Left renal cortex interstitium (tissue), 4 donors: ENCODE results near the gene ARHGAP45. TPM values are rescaled to one million over a fixed set of nuclear protein-coding genes. Genes with fewer than 3 reads are reported as not detected.

Experiments
- DNase-seq, 4 donors: peaks; one replicate each; pipeline ENCODE4 v3.0.0-alpha.2; 2013; ENCODE audit warnings: low read depth in 4 of 4, low spot score in 2 of 4, missing footprints in 1 of 4
- polyA plus RNA-seq, 4 donors: library from polyadenylated mRNA; unstranded; fragments of 120-200 nt; gene quantifications; one replicate each; pipeline ENCODE4 v1.2.1, GENCODE V29; 2013; ENCODE audit not compliant: insufficient read length in 4 of 4

ARHGAP45 gene
- polyA plus RNA-seq, 4 donors, result 9.4 to 14.9 (median 12.2) TPM

DNA sequence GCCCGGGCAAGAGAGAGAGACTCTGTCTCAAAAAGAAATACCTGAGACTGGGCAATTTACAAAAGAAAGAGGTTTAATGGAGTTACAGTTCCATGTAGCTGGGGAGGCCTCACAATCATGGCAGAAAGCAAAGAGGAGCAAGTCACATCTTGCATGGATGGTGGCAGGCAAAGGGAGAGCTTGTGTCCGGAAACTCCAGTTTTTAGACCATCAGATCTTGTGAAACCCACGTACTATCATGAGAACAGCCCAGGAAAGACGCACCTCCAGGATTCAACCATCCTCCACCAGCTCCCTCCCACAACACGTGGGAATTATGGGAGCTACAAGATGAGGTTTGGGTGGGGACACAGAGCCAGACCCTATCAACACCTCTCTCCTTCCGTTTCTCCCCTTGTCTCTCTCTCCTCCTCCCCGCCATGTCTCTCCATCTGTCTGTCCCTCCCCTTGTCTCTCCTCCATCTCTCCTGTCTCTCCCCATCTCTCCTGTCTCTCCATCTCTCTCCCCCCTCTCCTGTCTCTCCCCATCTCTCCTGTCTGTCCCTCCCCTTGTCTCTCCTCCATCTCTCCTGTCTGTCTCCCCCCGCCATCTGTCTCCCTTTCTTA lies 18.2 kb downstream of the ARHGAP45 start:
- DNase-seq, result no peak

DNA sequence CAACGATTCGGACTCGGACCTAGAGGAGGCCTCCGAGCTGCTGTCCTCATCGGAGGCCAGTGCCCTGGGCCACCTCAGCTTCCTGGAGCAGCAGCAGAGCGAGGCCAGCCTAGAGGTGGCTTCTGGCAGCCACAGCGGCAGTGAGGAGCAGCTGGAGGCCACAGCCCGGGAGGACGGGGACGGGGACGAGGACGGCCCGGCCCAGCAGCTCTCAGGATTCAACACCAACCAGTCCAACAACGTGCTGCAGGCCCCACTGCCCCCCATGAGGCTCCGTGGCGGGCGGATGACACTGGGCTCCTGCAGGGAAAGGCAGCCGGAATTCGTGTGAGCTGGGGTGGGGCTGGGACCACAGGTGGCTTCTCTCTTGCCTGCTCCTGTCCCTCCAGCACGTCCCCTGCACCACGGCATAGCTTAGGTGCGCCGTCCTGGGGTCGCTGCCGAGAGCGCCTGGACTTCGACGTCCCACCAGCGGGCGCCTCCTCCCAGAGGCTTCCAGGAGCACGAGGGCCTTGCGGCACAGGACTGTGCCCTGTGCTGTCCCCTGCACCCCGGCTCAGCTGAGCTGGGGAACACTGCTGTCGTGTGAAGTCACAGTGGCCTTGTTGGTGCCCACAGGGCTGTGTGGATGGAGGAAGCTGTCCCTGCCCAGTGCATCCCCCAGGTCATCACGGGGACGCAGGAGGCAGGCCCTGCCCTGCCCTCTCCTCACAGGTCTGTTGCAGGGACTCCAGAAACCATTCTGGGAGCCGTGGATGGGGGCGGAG lies 18.9 kb downstream of the ARHGAP45 start:
- no peak for DNase-seq

GRCh38 chr19:1086613-1087012 lies 19.6 kb downstream of the ARHGAP45 start:
- no peak for DNase-seq

DNA sequence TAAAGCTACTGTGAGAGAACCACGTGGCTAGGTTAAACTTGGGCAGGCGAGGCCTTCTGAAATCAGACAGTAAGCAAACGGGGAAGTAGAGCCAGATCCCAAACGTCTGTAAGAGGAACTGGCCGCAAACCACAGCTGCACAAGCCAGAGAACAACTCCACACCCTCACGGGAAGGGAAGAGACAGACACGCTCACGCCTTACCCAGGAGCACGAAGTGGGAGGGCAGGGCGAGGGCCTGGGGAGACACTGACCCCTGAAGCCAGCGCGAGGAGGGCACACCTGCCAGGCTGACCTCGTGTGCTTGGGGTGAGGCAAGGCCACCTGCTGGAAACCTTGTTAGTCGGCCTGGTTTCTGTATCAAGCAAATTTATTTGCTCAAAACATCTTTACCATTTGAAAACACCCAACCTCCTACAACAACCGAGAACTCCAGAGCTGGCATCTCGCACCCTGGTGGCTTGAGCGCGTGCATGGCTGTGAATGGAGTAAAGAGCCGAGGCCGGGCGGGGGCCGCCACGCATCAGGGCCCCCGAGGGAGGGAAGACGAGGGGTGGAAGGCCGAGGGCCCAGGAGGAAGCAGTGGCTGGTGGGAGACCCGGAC lies 20.9 kb downstream of the ARHGAP45 start:
- DNase-seq, result no peak

DNA sequence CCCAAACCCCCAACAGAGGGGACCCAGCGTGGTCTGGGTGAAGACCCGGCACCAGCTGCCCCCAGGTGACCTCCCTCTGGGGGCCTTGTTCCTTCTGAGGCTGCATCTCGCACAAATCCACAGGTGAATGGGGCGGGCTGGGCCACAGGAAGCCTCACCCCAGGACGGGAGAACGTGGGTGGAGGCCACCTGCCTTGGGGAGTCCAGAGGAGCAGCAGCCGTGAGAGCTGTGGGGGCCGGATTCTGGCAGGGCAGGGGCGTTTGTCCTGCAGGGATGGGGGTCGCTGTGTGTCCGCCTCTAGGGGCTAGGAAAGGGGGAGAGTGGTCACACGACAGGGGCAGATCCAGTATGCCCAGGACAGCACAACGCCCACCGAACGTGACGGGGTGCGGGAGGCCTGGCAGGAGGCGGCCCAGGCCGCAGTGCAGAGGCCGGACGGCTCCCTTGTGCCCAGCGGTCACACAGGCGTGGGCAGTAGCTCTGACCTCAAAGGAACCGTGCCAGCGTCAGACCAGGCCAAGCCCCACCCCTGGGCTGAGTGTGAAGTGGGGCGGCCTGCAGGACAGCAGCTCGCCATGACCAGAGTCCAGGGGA lies 21.5 kb downstream of the ARHGAP45 start:
- no peak for DNase-seq

DNA sequence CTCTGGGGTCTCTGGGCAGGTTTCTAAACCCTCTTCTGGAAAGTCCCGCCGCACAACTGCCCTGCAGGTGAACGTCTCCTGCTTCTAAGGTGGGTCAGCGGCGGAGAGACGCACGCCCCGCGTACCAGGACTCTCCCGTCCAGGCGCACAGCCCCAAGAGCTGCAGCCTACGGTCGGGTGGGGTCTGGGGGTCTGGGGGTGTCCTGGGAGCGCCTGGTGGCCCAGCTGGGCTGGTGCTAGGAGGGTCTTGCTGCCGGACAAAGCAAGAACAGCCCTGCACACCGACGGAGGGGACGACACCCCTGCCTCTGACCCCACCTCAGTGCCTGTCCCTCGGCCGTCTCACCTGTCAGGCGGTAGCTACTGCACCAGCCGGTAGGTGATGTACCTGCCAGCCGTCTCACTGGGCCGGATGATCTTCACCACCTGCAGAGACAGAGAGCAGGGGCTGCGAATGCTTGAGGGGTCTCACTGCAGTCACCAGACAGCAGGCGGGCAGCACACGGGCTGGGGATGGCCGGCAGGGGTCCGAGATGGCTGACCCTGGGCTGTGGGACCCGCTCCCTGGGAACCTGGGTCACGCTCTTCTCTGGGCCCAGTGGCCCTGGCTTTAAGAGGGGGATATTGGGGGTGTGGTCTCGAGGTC lies 22.3 kb downstream of the ARHGAP45 start:
- no peak for DNase-seq

DNA sequence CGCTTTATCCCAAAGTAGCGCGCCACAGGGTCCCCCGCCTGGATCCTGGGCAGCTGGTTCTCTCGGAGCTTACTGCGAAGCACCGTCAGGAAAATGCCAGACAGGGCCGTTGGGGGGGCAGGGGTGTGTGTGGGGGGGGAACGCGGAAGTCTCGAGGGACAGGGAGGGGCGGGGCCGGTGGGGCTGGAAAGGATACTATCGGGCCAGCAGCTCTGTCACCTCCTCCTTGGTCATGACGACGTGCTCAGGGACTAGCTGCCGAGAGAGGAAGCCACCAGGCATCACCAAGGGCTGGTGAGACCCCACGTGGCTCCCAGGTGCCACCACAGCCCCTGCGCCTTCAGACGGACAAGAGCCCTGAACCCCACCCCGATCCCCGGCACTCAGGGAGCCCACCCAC lies 22.9 kb downstream of the ARHGAP45 start:
- no peak for DNase-seq

GRCh38 chr19:1090731-1091543 lies 24.0 kb downstream of the ARHGAP45 start:
- DNase-seq, result no peak

DNA sequence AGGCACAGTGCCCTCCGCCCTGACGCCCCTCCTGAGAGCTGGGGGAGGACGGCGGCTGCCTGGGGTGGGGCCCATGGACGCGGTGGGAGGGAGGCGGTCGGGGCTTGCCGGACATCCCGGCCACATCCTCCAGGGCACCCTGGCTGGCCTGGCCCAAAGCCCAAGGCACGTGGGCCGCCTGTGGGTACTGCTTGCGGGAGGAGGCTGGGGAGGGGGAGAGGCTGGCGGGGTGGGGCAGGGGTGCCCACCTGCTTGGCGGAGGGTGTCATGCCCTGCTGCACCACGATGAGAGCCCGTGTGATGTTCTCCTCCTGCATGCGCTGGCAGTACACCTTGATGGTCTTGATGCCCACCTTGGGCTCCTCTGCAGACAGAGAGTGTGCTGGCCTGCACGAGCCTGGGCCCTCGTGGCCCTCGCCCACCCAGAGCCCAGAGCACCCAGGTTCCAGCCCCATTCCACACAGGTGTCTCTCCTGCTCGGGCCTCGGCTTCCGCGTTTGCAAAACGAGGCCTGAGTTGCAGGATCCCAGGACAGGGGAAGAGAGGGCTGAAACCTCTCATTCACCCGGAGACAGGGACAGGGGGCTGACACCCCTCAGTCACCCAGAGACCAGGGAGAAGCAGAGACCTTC lies 24.7 kb downstream of the ARHGAP45 start:
- DNase-seq, result no peak

DNA sequence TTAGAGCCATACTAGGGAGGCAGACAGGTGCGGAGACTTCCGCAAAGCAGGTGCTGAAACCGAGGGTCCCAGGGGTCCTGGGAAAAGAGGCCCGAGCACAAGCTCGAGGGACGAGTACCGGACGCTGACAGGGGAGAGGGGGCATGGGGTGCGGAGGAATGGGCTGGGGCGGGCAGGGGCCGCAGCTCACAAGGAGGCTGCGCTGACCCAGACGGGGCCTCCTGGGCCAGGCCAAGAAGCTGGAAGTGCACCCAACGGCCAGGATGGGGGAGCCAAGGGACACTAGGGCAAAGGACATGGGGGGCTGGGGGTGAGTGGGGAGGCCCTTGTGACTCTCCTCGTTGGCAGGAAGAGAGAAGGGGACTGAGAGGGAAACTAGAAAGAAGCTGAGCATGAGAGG lies 26.4 kb downstream of the ARHGAP45 start:
- no peak for DNase-seq

DNA sequence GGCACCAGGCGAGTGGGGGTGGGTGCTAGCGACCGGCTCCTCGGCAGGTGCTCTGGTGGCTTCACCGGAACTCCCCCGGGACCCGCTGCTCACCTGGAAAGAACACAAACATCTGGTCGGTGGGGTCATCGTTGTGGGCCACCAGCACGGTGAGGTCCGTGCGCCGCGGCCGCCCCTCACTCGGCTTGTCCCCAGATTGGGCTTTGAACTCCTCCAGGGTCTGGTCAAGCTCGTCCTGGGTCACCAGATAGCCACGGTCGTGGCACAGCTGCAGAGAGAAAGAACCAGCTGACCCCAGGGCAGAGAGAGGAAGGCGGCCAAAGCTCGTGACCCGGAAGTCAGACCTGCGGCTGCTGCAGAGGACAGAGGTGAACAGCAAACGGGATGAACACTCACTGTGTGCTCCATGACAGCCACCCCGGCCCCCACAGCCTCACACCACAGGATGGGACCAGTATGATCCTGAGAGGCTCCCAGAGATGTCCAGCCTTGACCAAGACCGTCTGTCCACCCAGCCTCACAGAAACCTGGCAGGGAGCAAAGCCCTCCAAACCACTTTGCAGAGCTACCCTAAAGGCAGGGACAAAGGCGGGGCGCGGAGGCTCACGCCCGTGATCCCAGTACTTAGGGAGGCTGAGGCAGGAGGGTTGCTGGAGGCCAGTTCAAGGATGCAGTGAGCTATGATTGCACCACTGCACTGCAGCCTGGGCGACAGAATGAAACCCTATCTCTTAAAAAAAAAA lies 27.0 kb downstream of the ARHGAP45 start:
- no peak for DNase-seq

DNA sequence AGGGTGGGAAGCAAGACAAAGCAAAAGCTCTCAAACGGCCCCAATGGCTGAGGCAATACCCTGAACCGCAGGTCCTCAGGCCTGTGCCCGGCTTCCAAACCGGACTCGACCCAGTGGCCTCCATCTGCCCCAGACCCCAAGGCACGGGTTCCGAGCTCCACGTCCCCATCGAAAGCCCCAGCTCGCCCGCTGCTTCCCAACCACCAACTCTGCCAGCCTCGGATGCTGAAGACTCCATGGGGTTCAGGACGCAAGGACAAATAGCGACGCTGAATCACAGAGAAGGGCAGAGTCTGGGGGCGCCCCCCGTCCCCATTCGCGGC lies 27.6 kb downstream of the ARHGAP45 start:
- DNase-seq, result no peak

DNA sequence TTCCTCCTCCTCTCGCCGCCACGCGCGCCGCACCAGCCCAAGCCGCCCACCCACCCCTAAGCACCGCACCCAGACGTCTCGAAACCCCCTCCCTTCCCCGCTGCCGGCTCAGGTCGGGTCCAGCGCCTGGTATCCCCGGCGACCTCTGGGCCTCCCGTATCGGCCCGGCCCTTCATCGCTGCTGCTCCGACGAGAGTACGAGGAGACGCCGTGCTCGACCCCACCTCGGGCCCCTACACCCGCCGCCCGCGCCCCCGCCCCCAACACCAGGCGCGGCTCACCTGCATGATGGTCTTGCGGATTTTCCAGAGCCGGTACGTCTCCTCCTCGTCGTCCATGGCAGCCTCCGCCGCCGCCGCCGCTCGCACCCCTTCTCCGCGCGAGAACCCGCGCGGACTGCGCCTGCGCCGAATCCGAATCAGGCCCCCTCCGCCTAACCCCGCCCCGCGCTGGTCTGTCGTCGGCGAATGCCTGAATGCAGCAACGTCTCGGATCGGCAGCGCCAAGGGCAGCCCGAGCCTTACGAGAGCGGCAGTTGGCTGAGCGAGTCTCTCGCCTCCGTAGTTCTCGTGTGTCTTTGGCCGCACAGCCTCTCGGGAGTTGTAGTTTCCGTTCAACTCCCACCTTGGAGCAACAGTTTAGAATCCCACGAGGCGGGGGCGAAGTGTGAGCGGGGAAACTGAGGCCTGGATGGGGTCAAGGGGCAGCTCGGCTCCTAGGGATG lies 28.2 kb downstream of the ARHGAP45 start, which contains the start of gene POLR2E:
TSS of gene POLR2E (minus strand) at position 398 of the 724 bp plus-strand sequence. CDS start at position 338, 60 bp downstream.
- DNase-seq, result peak; percentile 86 to 96 (median 93)

- no peak for DNase-seq
Observed at GRCh38 chr19:1097810-1098176, 30.8 kb downstream of the ARHGAP45 start.

- DNase-seq, result no peak
Observed at GRCh38 chr19:1098177-1099051, 31.4 kb downstream of the ARHGAP45 start.

GRCh38 chr19:1101337-1101698 lies 34.4 kb downstream of the ARHGAP45 start:
- DNase-seq, result no peak

- no peak for DNase-seq
Observed at GRCh38 chr19:1102407-1103131, 35.6 kb downstream of the ARHGAP45 start.
